ENCODE data around the gene PTRHD1.

DNA sequence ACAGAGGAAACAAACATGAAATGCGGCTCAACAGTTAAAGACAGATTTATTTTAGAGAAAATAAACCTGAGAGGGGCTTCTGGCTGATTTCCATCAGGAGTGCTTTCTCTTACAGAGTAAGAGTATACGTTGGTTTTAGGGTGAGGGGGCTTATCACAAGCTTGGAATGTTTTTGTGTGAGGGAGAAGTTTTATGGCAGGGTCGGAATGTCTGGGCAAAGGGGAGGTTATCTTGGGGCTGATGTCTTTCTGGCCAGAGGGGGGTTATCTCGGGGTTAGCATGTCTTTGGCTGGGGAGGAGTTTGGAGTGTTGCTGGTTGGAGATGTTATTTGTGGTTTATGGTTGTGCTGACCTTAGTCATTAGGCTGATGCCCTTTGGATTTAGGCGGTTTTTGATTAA is 22.1 kb downstream of the PTRHD1 start:
- no peak for TF ChIP-seq CTCF (IDR thresholded peaks at IDR 0.05)
- no peak for TF ChIP-seq POLR2A (IDR thresholded peaks at IDR 0.05)

Data from esophagus squamous epithelium (tissue), 4 donors.